Trophoblast cell (in vitro differentiated cells and primary cell): ENCODE measurements around the gene COL5A2.

Experiments used
- DNase-seq, 2 donors: peaks; one replicate each; pipeline ENCODE4 v3.0.0-alpha.2; 2016
- H2AFZ ChIP-seq: 2 replicates; pipeline ENCODE4 v1.6.1; 2013; ENCODE audit warnings: low read length, moderate library complexity, mild to moderate bottlenecking; ENCODE audit not compliant: insufficient read depth, poor library complexity
- H2AK5ac ChIP-seq: 2 replicates; pipeline ENCODE4 v1.6.1; 2013; ENCODE audit warnings: mild to moderate bottlenecking, low read length
- H2BK120ac ChIP-seq: 2 replicates; pipeline ENCODE4 v1.6.1; 2013; ENCODE audit warnings: low read length, mild to moderate bottlenecking, moderate library complexity; ENCODE audit not compliant: insufficient read depth, poor library complexity
- H2BK12ac ChIP-seq: 2 replicates; pipeline ENCODE4 v1.6.1; 2013; ENCODE audit warnings: mild to moderate bottlenecking, low read length, moderate library complexity
- H2BK5ac ChIP-seq: 2 replicates; pipeline ENCODE4 v1.6.1; 2013; ENCODE audit warnings: low read length, low read depth, moderate library complexity, mild to moderate bottlenecking; ENCODE audit not compliant: poor library complexity
- H3K14ac ChIP-seq: 2 replicates; pipeline ENCODE4 v1.6.1; 2013; ENCODE audit warnings: mild to moderate bottlenecking, low read length
- H3K18ac ChIP-seq: 2 replicates; pipeline ENCODE4 v1.6.1; 2013; ENCODE audit warnings: mild to moderate bottlenecking, low read length
- H3K23ac ChIP-seq: 2 replicates; pipeline ENCODE4 v1.6.1; 2013; ENCODE audit warnings: low read length
- H3K27ac ChIP-seq: 2 replicates; pipeline ENCODE4 v1.5.1; 2013; ENCODE audit warnings: low read depth, mild to moderate bottlenecking, inconsistent platforms, low read length, moderate library complexity
- H3K27me3 ChIP-seq: 2 replicates; pipeline ENCODE4 v1.6.1; 2013; ENCODE audit warnings: inconsistent platforms, mild to moderate bottlenecking, low read length, moderate library complexity; ENCODE audit not compliant: insufficient read depth
- H3K36me3 ChIP-seq, 2 experiments: 1 replicate in 1 of 2; 2 replicates in 1 of 2; pipeline ENCODE4 v1.6.1; 2013; ENCODE audit warnings: low read length in 2 of 2, mild to moderate bottlenecking in 2 of 2, moderate library complexity in 1 of 2; ENCODE audit not compliant: insufficient read depth in 2 of 2, control insufficient read depth in 1 of 2
- H3K4ac ChIP-seq: 2 replicates; pipeline ENCODE4 v1.6.1; 2013; ENCODE audit warnings: low read depth, mild to moderate bottlenecking, low read length, moderate library complexity
- H3K4me1 ChIP-seq, 2 experiments: 1 replicate in 1 of 2; 2 replicates in 1 of 2; pipeline ENCODE4 v1.6.1; 2013; ENCODE audit warnings: low read length in 2 of 2, mild to moderate bottlenecking in 2 of 2, moderate library complexity in 1 of 2; ENCODE audit not compliant: insufficient read depth in 2 of 2, control insufficient read depth in 1 of 2
- H3K4me2 ChIP-seq: 2 replicates; pipeline ENCODE4 v1.6.1; 2013; ENCODE audit warnings: inconsistent platforms, mild to moderate bottlenecking, low read length, moderate library complexity
- H3K4me3 ChIP-seq: 2 replicates; pipeline ENCODE4 v1.5.1; 2013; ENCODE audit warnings: mild to moderate bottlenecking, low read depth, low read length, inconsistent platforms
- H3K79me1 ChIP-seq: one replicate; pipeline ENCODE4 v1.6.1; 2013; ENCODE audit warnings: low read length
- H3K79me2 ChIP-seq: 2 replicates; pipeline ENCODE4 v1.6.1; 2013; ENCODE audit warnings: low read length, mild to moderate bottlenecking; ENCODE audit not compliant: control insufficient read depth, insufficient read depth, poor library complexity
- H3K9ac ChIP-seq: 2 replicates; pipeline ENCODE4 v1.6.1; 2013; ENCODE audit warnings: mild to moderate bottlenecking, low read length
- H3K9me3 ChIP-seq: 2 replicates; pipeline ENCODE4 v1.6.1; 2013; ENCODE audit warnings: low read depth, mild to moderate bottlenecking, control low read depth, inconsistent platforms, low read length; ENCODE audit not compliant: insufficient read depth
- H4K12ac ChIP-seq: 2 replicates; pipeline ENCODE4 v1.6.1; 2013; ENCODE audit warnings: low read depth, mild to moderate bottlenecking, low read length, moderate library complexity
- H4K8ac ChIP-seq: 2 replicates; pipeline ENCODE4 v1.6.1; 2013; ENCODE audit warnings: low read depth, mild to moderate bottlenecking, low read length, moderate library complexity
- H4K91ac ChIP-seq: one replicate; pipeline ENCODE4 v1.6.1; 2013; ENCODE audit warnings: low read depth, mild to moderate bottlenecking, low read length, moderate library complexity
- WGBS: extraction: QIAGEN DNeasy Blood & Tissue Kit; methylation state at CpG from one replicate; pipeline ENCODE4 v1.1.7; 2013; ENCODE audit warnings: missing lambda C conversion rate; ENCODE audit not compliant: insufficient read length, insufficient coverage; ENCODE audit errors: extremely low coverage; 5-methylcytosine and 5-hydroxymethylcytosine counted together

The COL5A2 gene

DNA sequence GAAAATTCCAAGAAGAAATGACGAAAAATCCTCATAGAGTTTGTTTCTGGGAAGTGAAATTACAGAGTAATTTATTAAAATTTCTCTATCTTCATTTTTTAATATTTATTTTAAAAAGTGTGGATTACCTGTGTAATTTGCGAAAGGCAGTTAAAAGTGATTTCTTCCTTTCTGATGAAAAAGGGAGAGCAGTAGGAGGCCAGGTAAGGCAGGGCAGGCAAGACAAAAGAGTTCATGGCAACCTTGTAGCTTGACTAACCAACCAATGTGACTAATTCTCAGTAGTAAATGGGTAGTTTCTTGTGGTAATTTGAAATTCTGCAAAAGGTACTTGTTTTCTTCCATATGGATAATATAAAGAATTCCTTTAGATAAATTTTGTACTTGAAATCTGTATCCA, 34.9 kb upstream of the COL5A2 start:
- Histone ChIP-seq H3K79me1 (no peaks in the 10 kb centered on the region), H2BK120ac (no peak overlapping the region), H3K4me2 (no peak overlapping the region), H3K4me3 (no peak overlapping the region), H4K8ac (no peak overlapping the region), H3K27me3 (no peaks in the 10 kb centered on the region), H2BK12ac (no peak overlapping the region), H3K79me2 (no peaks in the 10 kb centered on the region), H2BK5ac (no peak overlapping the region), H3K18ac (no peak overlapping the region), H3K36me3 (no peaks in the 10 kb centered on the region), H3K9ac (no peak overlapping the region), H4K12ac (no peak overlapping the region), H3K4ac (no peak overlapping the region), H3K9me3 (no peaks in the 10 kb centered on the region), H3K4me1 (peaks cover 0 to 5% of the 10 kb centered on the region in 2 experiments), H2AFZ (no peak overlapping the region), H4K91ac (no peak overlapping the region), H2AK5ac (no peak overlapping the region), H3K14ac (no peak overlapping the region), H3K27ac (no peak overlapping the region), H3K23ac (no peak overlapping the region)
- DNase-seq: no peak
- no CpG with 5 or more reads among the region's 2 CpGs for WGBS

DNA sequence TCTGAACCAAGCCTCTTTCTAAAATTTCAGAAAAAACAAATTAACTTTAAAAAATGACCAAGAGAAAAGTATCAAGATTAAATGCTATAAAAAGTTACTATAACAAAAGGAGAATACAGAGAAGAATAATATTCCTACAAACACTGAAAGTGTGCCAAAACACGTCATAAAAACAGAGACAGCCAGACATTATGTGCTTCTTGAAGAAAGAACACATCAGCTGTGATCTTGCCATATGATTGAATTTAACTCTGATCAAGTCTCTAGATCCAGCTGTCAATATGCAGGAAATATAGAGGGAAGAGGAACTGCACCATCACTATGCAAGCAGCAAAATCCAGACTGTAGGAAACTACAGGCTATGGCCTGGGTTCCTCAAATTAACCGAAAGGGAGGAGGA, 33.7 kb upstream of the COL5A2 start:
- Histone ChIP-seq H3K23ac (no peak overlapping the region), H3K14ac (no peak overlapping the region), H4K12ac (no peak overlapping the region), H3K18ac (no peak overlapping the region), H3K79me1 (no peaks in the 10 kb centered on the region), H3K4me1 (peaks cover 2 to 5% of the 10 kb centered on the region in 2 experiments), H2BK5ac (no peak overlapping the region), H3K4ac (no peak overlapping the region), H3K36me3 (no peaks in the 10 kb centered on the region), H4K8ac (no peak overlapping the region), H3K4me3 (no peak overlapping the region), H4K91ac (no peak overlapping the region), H3K4me2 (no peak overlapping the region), H3K27ac (no peak overlapping the region), H3K79me2 (no peaks in the 10 kb centered on the region), H3K9ac (no peak overlapping the region), H2BK120ac (no peak overlapping the region), H3K9me3 (no peaks in the 10 kb centered on the region), H3K27me3 (no peaks in the 10 kb centered on the region), H2BK12ac (no peak overlapping the region), H2AFZ (no peak overlapping the region), H2AK5ac (no peak overlapping the region)
- no peak for DNase-seq
- WGBS: no CpG with 5 or more reads among the region's 2 CpGs

DNA sequence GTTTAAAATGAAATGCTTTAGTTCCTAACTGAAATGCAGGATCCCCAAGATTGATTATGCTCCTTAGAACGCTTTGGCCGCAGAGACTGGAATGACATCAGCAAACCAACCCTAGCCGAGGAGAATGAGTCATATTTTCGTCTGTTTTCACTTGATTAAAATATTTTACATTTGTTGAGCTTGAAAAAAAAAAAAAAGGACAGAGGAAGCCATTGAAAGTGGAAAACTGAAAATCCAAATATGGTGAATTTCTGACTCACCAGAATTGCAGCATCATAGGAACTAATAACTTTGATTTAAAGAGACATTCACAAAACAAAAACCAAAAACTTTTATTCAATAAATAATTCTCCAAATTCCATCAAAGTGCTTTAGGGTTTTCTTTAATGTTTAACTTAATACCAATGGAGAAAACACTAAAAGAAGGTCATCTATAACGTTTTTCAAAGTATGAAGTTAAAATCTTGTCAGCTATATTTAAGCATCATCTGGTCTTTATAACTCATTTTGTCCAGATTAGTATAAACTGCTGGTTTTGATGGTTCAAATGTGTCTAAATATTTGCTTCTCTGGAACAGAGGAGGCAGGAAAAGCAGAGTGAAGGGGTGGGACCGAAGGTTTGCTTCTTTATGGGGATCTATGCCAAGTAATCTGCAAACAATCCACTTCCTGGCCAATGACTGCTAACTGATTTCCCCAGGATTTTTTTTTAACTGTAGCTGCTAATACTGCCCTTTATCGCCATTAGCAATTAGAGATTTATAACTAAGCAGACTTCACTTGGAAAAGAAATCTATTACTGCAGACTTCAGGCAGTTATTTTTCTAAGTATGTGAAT, 30.9 kb upstream of the COL5A2 start:
- H3K36me3 ChIP-seq: no peaks in the 10 kb centered on the region
- no CpG with 5 or more reads among the region's 7 CpGs for WGBS
- H3K23ac ChIP-seq: no peak overlapping the region
- H3K14ac ChIP-seq: no peak overlapping the region
- no peak overlapping the region for H4K8ac ChIP-seq
- H3K4me2 ChIP-seq: no peak overlapping the region
- H2BK12ac ChIP-seq: no peak overlapping the region
- no peak overlapping the region for H3K27ac ChIP-seq
- peaks cover 1 to 2% of the 10 kb centered on the region in 2 experiments for H3K4me1 ChIP-seq
- H3K9ac ChIP-seq: no peak overlapping the region
- H4K91ac ChIP-seq: no peak overlapping the region
- H3K79me2 ChIP-seq: no peaks in the 10 kb centered on the region
- H2AK5ac ChIP-seq: no peak overlapping the region
- no peaks in the 10 kb centered on the region for H3K27me3 ChIP-seq
- H2BK5ac ChIP-seq: no peak overlapping the region
- H3K18ac ChIP-seq: no peak overlapping the region
- H2AFZ ChIP-seq: no peak overlapping the region
- no peak overlapping the region for H2BK120ac ChIP-seq
- H3K9me3 ChIP-seq: no peaks in the 10 kb centered on the region
- DNase-seq: peak in 1 of 2 donors; percentile 52
- H3K4me3 ChIP-seq: no peak overlapping the region
- no peak overlapping the region for H4K12ac ChIP-seq
- H3K79me1 ChIP-seq: no peaks in the 10 kb centered on the region
- no peak overlapping the region for H3K4ac ChIP-seq

DNA sequence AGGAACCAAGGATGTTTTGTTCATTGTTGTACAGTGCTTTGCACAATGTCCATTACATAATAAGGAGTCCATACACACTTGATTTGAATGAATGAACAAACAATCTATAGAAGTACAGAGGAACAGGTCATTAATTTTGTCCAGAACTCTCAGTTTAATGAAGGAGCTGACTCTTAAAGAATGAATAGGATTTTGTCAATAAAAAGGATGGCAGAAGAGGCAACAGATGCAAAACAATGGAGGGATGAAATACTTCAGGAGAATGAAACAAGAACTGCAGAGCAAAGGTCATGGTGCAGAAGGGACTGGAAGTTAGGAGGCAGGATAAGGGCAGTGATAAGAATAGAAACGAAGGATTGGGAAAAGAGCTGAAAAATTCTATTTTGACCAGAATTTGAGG, 28.7 kb upstream of the COL5A2 start:
- Histone ChIP-seq H2BK5ac (no peak overlapping the region), H3K18ac (no peak overlapping the region), H3K4me3 (no peak overlapping the region), H3K23ac (no peak overlapping the region), H3K14ac (no peak overlapping the region), H3K36me3 (no peaks in the 10 kb centered on the region), H2AFZ (no peak overlapping the region), H3K4me1 (peaks cover 1 to 2% of the 10 kb centered on the region in 2 experiments), H3K27me3 (no peaks in the 10 kb centered on the region), H4K12ac (no peak overlapping the region), H2AK5ac (no peak overlapping the region), H3K79me2 (no peaks in the 10 kb centered on the region), H2BK12ac (no peak overlapping the region), H3K9ac (no peak overlapping the region), H3K4me2 (no peak overlapping the region), H3K9me3 (no peaks in the 10 kb centered on the region), H3K4ac (no peak overlapping the region), H4K8ac (no peak overlapping the region), H3K27ac (no peak overlapping the region), H4K91ac (no peak overlapping the region), H3K79me1 (no peaks in the 10 kb centered on the region), H2BK120ac (no peak overlapping the region)
- peak in 1 of 2 donors; percentile 6 for DNase-seq
- no CpG with 5 or more reads among the region's 1 CpG for WGBS
